Activated naive CD4-positive, alpha-beta T cell treated with anti-CD3 and anti-CD28 coated beads, Interleukin-2, amount 10 ng/mL, durations not matched to agents 7 days and 5 days (primary cell): Measurements from ENCODE around the gene TEF.

Source experiments
- CTCF ChIA-PET: fragments of 350-600 bp; sonication (Branson Sonifier 250); formaldehyde crosslinking; loops from one replicate; lab custom pipeline; 2021; ENCODE audit warnings: antibody characterized with exemption; lab: Charles Lee
- DNase-seq: peaks from one replicate; pipeline ENCODE4 v3.0.0-alpha.2; 2020
- H3K27ac Mint-ChIP-seq: one replicate; pipeline ENCODE4 v1.8.0; 2021; ENCODE audit warnings: mild to moderate bottlenecking, moderate library complexity, mixed read lengths
- H3K27me3 Mint-ChIP-seq: one replicate; pipeline ENCODE4 v1.8.0; 2021; ENCODE audit warnings: mild to moderate bottlenecking, mixed read lengths
- H3K36me3 Mint-ChIP-seq: one replicate; pipeline ENCODE4 v1.8.0; 2021; ENCODE audit warnings: mixed read lengths
- H3K4me1 Mint-ChIP-seq: one replicate; pipeline ENCODE4 v1.8.0; 2021; ENCODE audit warnings: mixed read lengths
- H3K4me3 Mint-ChIP-seq: one replicate; pipeline ENCODE4 v1.8.0; 2021; ENCODE audit warnings: mild to moderate bottlenecking, moderate library complexity, mixed read lengths
- H3K9me3 Mint-ChIP-seq: one replicate; pipeline ENCODE4 v1.8.0; 2021; ENCODE audit warnings: mixed read lengths

Gene TEF

DNA sequence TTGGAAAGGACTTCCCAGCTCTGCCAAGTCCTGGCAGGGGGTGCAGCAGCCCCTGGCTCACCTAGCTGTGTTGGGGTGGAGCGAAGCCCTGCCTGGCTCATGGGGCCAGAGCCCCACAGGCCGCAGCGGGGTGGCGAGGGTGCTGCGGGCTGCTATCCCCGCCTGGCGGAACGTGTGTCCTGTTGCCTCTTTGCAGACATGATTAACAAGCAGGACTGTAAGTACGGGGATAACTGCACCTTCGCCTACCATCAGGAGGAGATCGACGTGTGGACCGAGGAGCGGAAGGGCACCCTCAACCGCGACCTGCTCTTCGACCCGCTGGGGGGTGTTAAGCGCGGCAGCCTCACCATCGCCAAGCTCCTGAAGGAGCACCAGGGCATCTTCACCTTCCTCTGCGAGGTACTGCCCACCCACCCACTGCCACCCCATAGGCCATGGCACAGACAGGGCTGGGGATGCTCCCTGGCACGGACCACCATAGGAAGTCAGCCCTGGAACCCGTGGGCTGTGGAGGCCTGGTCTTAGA is 35.9 kb upstream of the TEF start:
- no peaks in the 10 kb centered on the region for H3K27me3 Mint-ChIP-seq
- H3K27ac Mint-ChIP-seq = no peak overlapping the region
- no peak for DNase-seq
- no peaks in the 10 kb centered on the region for H3K9me3 Mint-ChIP-seq
- H3K4me3 Mint-ChIP-seq = no peak overlapping the region
- H3K4me1 Mint-ChIP-seq = peaks cover 2% of the 10 kb centered on the region
- peaks cover 25% of the 10 kb centered on the region for H3K36me3 Mint-ChIP-seq
- CTCF ChIA-PET = no interaction called here

DNA sequence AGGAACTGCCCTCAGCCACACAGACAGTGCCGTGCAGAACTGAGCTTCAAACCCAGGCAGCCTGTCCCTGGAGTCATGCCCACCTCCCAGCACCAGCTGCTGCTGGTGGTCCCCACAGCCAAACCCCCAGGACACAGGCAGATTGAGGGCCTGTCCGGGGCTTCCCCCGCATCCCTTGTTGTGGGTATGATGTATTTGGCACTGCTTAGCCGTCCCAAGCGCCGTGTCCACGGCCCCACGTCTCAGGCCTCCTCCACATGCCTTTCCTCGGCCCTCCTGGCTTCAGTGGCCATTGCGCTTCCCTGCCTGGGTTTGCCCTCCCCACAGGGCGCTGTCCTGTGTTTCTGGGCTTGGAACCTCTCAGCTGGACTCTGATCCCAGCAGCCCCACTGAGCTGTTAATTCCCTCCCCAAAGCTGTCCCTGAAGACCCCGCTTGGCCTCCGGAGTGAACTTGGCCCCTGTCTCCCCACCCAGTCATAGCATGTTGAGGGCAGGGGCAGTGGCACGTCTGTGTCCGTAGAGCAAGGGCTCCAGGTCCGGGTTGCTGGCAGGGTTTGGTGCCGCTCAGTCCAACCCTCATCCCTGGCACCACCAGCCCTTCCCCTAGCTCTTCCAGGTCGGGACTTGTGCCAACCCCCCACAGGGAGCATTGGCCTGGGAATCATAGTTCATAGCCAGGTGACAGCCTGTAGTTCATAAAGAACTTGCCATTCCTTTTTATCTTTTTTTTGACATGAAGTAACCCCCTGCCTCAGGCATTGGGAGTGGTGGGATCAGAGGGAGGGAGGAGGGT is 34.5 kb upstream of the TEF start:
- Mint-ChIP-seq H3K9me3 (no peaks in the 10 kb centered on the region), H3K36me3 (peaks cover 30% of the 10 kb centered on the region), H3K4me3 (no peak overlapping the region), H3K27me3 (no peaks in the 10 kb centered on the region), H3K27ac (no peak overlapping the region), H3K4me1 (no peaks in the 10 kb centered on the region)
- no peak for DNase-seq
- CTCF ChIA-PET = interaction anchor here (1.1 kb wide), 1 partner anchor 56 kb away, joined by 3 read pairs; no protein-coding TSS in a partner anchor

DNA sequence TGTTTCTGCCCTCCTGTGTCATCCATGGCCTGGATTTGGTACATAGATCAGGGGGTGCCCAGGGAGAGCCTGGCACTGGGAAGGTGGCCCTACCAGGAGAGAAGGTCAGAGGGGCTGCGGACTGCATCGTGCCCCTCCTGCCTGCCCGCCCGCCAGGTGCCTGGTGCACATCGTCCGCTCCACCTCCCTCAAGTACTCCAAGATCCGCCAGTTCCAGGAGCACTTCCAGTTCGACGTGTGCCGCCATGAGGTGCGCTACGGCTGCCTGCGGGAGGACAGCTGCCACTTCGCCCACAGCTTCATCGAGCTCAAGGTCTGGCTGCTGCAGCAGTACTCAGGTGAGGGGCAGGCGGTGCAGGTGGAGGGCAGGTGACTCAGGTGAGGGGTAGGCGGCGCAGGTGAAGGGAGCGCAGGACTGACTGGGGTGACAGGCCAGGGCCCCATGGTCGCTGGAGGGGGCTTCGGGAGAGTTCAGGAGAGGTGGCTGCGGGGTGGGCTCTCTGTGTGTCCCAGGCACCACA is 32.7 kb upstream of the TEF start:
- no peak for DNase-seq
- no peak overlapping the region for H3K27ac Mint-ChIP-seq
- H3K4me3 Mint-ChIP-seq = no peak overlapping the region
- CTCF ChIA-PET = no interaction called here
- H3K4me1 Mint-ChIP-seq = no peaks in the 10 kb centered on the region
- H3K27me3 Mint-ChIP-seq = no peaks in the 10 kb centered on the region
- peaks cover 34% of the 10 kb centered on the region for H3K36me3 Mint-ChIP-seq
- no peaks in the 10 kb centered on the region for H3K9me3 Mint-ChIP-seq

DNA sequence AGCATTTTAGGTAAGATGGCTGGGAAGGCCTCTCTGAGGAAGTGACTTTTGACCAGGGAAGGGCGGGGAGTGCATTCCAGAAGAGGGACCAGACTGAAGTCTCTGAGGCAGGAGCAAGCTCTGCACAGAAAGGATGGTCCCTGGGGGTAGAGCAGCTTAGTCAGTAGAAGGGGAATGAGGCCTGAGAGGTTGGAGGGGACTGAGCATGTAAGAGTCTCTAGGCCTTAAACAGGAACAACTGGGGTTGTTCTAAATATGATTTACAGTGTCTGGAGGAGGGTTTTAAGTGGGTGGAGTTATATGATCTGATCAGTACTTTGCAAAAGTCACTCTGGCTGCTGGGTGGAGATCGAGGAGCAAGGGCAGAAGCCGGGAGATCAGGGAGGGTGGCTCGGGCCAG is 31.7 kb upstream of the TEF start:
- DNase-seq = no peak
- peaks cover 31% of the 10 kb centered on the region for H3K36me3 Mint-ChIP-seq
- H3K9me3 Mint-ChIP-seq = no peaks in the 10 kb centered on the region
- no peaks in the 10 kb centered on the region for H3K4me1 Mint-ChIP-seq
- H3K4me3 Mint-ChIP-seq = no peak overlapping the region
- CTCF ChIA-PET = interaction anchor here (0.6 kb wide), 1 partner anchor 289 kb away, joined by 3 read pairs; no protein-coding TSS in a partner anchor
- H3K27me3 Mint-ChIP-seq = no peaks in the 10 kb centered on the region
- H3K27ac Mint-ChIP-seq = no peak overlapping the region

DNA sequence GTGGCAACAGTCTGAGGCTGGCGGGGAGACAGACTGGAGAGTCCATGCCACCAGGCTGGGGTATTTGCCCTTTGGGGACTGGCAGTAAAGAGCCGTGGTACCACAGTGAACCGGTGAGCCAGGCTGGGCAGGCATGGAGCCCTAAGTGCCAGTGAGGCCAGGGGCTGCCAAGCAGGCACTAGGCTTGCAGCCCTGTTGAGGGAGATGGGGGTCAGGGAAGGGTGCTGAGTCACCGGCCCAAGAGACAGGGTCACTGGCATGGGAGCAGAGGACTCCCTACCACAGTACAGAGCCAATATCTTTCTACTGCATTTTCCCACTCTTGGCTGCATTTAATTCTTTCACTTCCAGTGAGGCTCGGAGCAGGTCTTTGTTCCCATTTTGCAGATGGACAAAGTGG is 30.7 kb upstream of the TEF start:
- H3K9me3 Mint-ChIP-seq = no peaks in the 10 kb centered on the region
- H3K27ac Mint-ChIP-seq = no peak overlapping the region
- no peaks in the 10 kb centered on the region for H3K27me3 Mint-ChIP-seq
- DNase-seq = no peak
- CTCF ChIA-PET = no interaction called here
- peaks cover 30% of the 10 kb centered on the region for H3K36me3 Mint-ChIP-seq
- H3K4me3 Mint-ChIP-seq = no peak overlapping the region
- no peaks in the 10 kb centered on the region for H3K4me1 Mint-ChIP-seq

DNA sequence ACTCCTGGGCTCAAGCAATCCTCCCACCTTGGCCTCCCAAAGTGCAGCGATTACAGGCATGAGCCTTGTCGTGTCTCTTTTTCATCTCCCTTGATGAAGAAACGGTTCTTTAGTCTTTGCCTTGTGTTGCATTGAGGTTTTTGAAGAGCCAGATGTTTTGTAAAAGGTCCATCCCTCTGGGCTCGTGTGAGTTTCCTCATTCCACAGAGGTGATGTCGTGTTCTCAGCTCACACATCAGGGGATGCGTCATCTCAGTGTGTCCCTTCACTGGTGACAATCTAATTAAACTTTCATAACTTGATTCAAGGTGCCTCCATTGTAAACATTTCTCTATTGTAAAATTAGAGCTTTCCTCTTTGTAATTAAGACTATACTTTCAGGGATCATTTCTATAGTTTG is 29.7 kb upstream of the TEF start:
- CTCF ChIA-PET = no interaction called here
- peaks cover 27% of the 10 kb centered on the region for H3K36me3 Mint-ChIP-seq
- no peaks in the 10 kb centered on the region for H3K27me3 Mint-ChIP-seq
- H3K4me3 Mint-ChIP-seq = no peak overlapping the region
- H3K9me3 Mint-ChIP-seq = no peaks in the 10 kb centered on the region
- H3K27ac Mint-ChIP-seq = no peak overlapping the region
- no peaks in the 10 kb centered on the region for H3K4me1 Mint-ChIP-seq
- no peak for DNase-seq

DNA sequence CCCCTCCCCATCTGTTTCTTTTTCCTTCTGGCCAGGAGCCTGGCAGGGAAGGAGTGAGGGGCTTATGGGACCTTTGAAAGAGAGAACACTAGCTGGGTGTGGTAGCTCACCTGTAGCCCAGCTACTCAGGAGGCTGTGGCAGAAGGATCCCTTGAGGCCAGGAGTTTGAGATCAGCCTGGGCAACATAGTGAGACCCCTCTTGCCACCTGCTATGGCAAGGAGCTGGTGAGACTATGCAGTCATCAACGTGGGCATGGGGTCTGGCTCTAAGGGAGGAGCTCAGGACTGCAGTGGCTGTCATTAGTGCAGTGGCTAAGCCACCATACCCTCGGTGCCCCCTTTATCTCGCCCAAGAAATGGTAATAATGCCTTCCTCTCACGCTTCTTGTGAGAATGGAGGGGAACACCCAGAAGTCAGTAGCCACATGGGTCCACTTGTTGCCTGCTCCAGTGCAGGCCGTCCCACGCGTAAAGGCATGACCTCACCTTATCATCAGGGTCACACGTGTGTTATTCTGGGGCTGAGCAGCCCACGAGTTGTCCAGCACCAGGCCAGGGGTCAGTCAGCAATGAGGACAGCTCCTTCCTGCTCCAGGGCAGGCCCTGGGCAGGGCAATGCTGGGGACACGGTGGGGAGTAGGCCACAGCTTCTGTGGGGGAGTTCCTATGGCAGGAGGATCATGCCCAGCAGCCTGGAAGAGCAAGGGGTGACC is 27.7 kb upstream of the TEF start:
- Mint-ChIP-seq H3K4me1 (no peaks in the 10 kb centered on the region), H3K36me3 (peaks cover 27% of the 10 kb centered on the region), H3K27ac (no peak overlapping the region), H3K9me3 (no peaks in the 10 kb centered on the region), H3K27me3 (no peaks in the 10 kb centered on the region), H3K4me3 (no peak overlapping the region)
- CTCF ChIA-PET = no interaction called here
- DNase-seq = no peak

DNA sequence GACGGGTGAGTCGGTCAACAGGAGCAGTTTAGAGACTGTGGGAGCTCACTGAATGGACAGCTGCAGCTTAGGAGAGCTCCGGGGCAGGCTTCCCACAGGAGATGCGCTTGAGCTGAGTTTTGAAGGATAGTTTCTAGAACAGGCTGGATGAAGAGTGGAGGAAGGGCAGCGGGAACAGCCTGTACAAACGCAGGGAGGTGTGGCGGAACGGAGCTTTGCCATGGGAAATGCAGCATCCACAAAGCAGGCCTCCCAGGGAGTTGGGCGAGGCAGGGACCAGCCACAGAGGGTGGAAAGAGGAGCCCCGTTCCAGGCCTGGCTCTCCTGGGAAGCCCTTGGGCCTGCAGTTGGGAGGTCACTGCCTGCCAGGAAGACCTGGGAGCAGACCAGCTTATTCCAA is 26.8 kb upstream of the TEF start:
- no peak for DNase-seq
- Mint-ChIP-seq H3K27me3 (no peaks in the 10 kb centered on the region), H3K4me3 (no peak overlapping the region), H3K27ac (no peak overlapping the region), H3K36me3 (peaks cover 22% of the 10 kb centered on the region), H3K9me3 (no peaks in the 10 kb centered on the region), H3K4me1 (no peaks in the 10 kb centered on the region)
- CTCF ChIA-PET = no interaction called here

DNA sequence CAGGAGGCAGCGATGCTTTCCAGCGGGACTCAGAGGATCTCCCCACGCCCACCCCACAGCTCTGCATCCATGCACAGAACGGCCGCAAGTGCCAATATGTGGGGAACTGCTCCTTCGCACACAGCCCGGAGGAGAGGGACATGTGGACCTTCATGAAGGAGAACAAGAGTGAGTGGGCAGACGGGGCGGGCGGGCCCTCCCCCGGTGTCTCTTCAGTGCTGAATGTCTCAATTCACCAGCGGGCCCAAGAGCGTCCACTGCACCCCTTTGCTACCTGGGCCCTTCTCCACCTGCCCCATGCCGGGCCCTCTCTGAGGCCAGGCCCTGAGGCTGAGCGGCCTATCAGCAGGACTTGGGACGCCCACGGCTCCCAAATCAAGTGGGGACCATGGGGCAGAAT is 25.8 kb upstream of the TEF start:
- Mint-ChIP-seq H3K36me3 (peaks cover 14% of the 10 kb centered on the region), H3K9me3 (no peaks in the 10 kb centered on the region), H3K4me1 (no peaks in the 10 kb centered on the region), H3K27me3 (no peaks in the 10 kb centered on the region), H3K4me3 (no peak overlapping the region), H3K27ac (no peak overlapping the region)
- CTCF ChIA-PET = no interaction called here
- no peak for DNase-seq

DNA sequence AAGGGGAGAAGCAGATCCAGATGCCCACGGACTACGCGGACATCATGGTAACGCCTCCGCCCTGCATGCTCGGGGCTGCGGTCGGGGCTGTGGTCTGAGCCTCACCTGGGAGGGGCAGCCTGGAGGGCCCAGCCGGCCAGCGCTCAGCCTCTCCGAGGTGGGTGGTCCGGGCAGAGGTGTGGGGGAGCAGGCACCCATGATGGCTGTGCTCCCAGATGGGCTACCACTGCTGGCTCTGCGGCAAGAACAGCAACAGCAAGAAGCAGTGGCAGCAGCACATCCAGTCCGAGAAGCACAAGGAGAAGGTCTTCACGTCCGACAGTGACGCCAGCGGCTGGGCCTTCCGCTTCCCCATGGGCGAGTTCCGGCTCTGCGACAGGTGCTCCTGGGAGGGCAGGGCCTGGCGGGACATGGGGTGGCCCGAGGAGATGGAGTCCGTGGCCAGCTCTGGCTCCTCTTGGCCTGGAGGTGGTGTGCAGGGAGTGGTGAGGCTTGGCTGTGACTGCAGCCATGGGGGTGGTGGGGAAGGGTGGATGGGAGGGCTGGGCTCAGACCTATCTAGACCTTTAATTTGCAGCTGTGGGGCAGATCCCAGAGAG is 25.2 kb upstream of the TEF start:
- no peak for DNase-seq
- Mint-ChIP-seq H3K27me3 (no peaks in the 10 kb centered on the region), H3K36me3 (peaks cover 14% of the 10 kb centered on the region), H3K27ac (no peak overlapping the region), H3K4me3 (no peak overlapping the region), H3K4me1 (no peaks in the 10 kb centered on the region), H3K9me3 (no peaks in the 10 kb centered on the region)
- CTCF ChIA-PET = no interaction called here

DNA sequence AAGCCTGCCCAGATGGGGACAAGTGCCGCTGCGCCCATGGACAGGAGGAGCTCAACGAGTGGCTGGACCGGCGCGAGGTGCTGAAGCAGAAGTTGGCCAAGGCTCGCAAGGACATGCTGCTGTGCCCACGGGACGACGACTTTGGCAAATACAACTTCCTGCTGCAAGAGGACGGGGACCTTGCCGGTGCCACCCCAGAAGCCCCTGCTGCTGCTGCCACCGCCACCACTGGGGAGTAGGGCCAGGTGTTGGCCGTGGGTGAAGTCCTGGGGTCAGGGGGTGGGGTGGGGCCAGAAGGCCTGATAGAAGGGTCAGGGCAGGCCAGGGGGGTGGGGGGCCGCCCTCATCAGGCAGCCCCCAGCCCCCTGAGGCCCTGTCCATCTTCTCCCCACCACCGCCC is 24.6 kb upstream of the TEF start:
- Mint-ChIP-seq H3K27ac (no peak overlapping the region), H3K9me3 (no peaks in the 10 kb centered on the region), H3K36me3 (peaks cover 9% of the 10 kb centered on the region), H3K27me3 (no peaks in the 10 kb centered on the region), H3K4me3 (no peak overlapping the region), H3K4me1 (no peaks in the 10 kb centered on the region)
- CTCF ChIA-PET = no interaction called here
- DNase-seq = no peak

DNA sequence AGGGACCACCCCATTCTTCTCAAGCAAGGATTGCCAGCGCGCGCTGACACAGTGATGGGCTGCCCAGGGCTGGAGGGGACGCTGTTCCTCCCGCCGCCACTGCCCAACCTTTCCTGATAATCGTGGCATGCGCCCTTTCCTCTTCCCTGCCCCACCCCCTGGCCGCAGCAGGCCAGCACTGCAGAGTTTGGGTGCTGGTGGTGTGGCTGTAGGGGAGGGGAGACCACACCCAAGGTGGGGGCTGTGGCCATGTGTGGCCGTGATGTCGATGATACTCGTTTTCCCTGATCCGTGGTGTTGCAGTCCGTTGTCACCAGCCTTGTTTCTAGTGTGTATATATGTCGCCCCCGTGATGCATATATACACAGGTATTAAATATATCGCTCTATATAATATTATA is 22.8 kb upstream of the TEF start:
- no peak overlapping the region for H3K27ac Mint-ChIP-seq
- CTCF ChIA-PET = no interaction called here
- H3K36me3 Mint-ChIP-seq = peaks cover 3% of the 10 kb centered on the region
- no peaks in the 10 kb centered on the region for H3K4me1 Mint-ChIP-seq
- H3K27me3 Mint-ChIP-seq = no peaks in the 10 kb centered on the region
- no peak for DNase-seq
- no peaks in the 10 kb centered on the region for H3K9me3 Mint-ChIP-seq
- no peak overlapping the region for H3K4me3 Mint-ChIP-seq

DNA sequence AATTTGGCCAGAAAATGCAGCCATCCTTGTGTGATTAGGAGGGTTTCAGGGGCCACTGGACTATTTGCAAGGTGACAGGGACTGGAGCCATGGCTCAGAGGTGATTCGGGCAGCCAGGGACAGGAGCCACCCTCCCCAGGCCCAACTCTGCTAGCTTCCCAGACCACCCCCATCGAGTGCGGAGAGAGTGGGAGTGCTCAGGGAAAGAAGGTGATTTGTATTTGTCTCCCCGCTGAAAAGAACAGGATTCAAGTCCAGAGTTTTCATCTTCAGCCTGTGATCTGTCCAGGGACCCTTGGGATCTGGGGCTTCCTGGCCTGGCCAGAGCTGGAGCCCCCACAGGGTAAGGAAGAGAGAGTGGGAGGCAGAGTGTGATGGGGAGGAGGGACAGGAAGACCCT is 22.4 kb upstream of the TEF start:
- CTCF ChIA-PET = no interaction called here
- Mint-ChIP-seq H3K36me3 (peaks cover 3% of the 10 kb centered on the region), H3K4me1 (no peaks in the 10 kb centered on the region), H3K27me3 (no peaks in the 10 kb centered on the region), H3K27ac (no peak overlapping the region), H3K9me3 (no peaks in the 10 kb centered on the region), H3K4me3 (no peak overlapping the region)
- DNase-seq = no peak

DNA sequence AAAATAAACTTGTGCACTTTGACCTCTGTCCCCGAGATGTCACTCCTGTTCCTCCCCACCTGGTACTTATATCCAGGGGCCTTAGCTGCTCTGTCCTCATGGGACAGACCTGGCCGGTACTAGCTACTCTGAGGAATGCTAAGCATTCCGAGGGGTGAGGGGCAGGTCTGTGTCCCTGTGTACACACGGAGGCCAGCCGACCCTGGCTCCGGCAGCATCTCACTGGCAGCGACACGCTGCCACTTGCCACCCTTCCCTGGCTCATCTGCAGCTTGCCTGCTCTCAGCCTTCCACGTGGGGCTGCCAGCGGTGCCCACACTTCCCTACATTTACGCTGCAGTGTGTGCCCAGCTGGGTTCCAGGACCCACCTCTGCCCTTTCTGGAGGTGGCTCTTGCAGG is 21.6 kb upstream of the TEF start:
- no peaks in the 10 kb centered on the region for H3K36me3 Mint-ChIP-seq
- no peaks in the 10 kb centered on the region for H3K4me1 Mint-ChIP-seq
- H3K27me3 Mint-ChIP-seq = no peaks in the 10 kb centered on the region
- CTCF ChIA-PET = interaction anchor here (1.6 kb wide), 1 partner anchor 17 kb away, joined by 5 read pairs; no protein-coding TSS in a partner anchor
- no peaks in the 10 kb centered on the region for H3K9me3 Mint-ChIP-seq
- no peak overlapping the region for H3K27ac Mint-ChIP-seq
- no peak for DNase-seq
- H3K4me3 Mint-ChIP-seq = no peak overlapping the region
